ENCODE results near the gene FAM209A. TPM values are rescaled to one million over a fixed set of nuclear protein-coding genes. Genes with fewer than 3 reads are reported as not detected.

The FAM209A gene
- polyA plus RNA-seq, 1 experiment = not detected

- H3K27ac ChIP-seq (ENCODE audit: low read depth, low read length) = no peak overlapping the region
- no peak for TF ChIP-seq CTCF (IDR thresholded peaks at IDR 0.05; ENCODE audit: low read depth, low read length)
- H3K9me3 ChIP-seq (ENCODE audit: control insufficient read depth, insufficient read depth, low read length) = no peaks in the 10 kb centered on the region; the same call in 1 of the 2 replicates
- ChIA-PET CTCF (no interaction called here), POLR2A (interaction anchor here (0.6 kb wide), 1 partner anchor 19 kb away, joined by 4 read pairs; no protein-coding TSS in a partner anchor)
- DNase-seq (ENCODE audit: low read depth, low spot score) = no peak
- no peaks in the 10 kb centered on the region for H3K27me3 ChIP-seq (ENCODE audit: control insufficient read depth, insufficient read depth, low read length)
- no peak overlapping the region for H3K4me3 ChIP-seq (ENCODE audit: low read depth, low read length)
Observed at GRCh38 chr20:56513161-56514150, 11.1 kb upstream of the FAM209A start.

GRCh38 chr20:56516631-56517030, 7.9 kb upstream of the FAM209A start:
- CTCF ChIA-PET = no interaction called here
- TF ChIP-seq CTCF (IDR thresholded peaks at IDR 0.05; ENCODE audit: low read depth, low read length) = no peak

GRCh38 chr20:56517211-56517610, 7.3 kb upstream of the FAM209A start:
- CTCF ChIA-PET = no interaction called here
- H3K27ac ChIP-seq (ENCODE audit: low read depth, low read length) = no peak overlapping the region
- no peak overlapping the region for H3K4me3 ChIP-seq (ENCODE audit: low read depth, low read length)
- H3K27me3 ChIP-seq (ENCODE audit: control insufficient read depth, insufficient read depth, low read length) = no peaks in the 10 kb centered on the region
- peaks cover 16% of the 10 kb centered on the region for H3K9me3 ChIP-seq (ENCODE audit: control insufficient read depth, insufficient read depth, low read length)
- DNase-seq (ENCODE audit: low read depth, low spot score) = no peak
- no peak for TF ChIP-seq CTCF (IDR thresholded peaks at IDR 0.05; ENCODE audit: low read depth, low read length)
- POLR2A ChIA-PET = no interaction called here

More at GRCh38 chr20:56516631-56517030, 7.9 kb upstream of the FAM209A start:
- DNase-seq (ENCODE audit: low read depth, low spot score) = no peak
- POLR2A ChIA-PET = no interaction called here
- no peaks in the 10 kb centered on the region for H3K27me3 ChIP-seq (ENCODE audit: control insufficient read depth, insufficient read depth, low read length)
- H3K9me3 ChIP-seq (ENCODE audit: control insufficient read depth, insufficient read depth, low read length) = peaks cover 16% of the 10 kb centered on the region
- no peak overlapping the region for H3K27ac ChIP-seq (ENCODE audit: low read depth, low read length)
- no peak overlapping the region for H3K4me3 ChIP-seq (ENCODE audit: low read depth, low read length)

- DNase-seq (ENCODE audit: low read depth, low spot score) = no peak
- Histone ChIP-seq H3K27me3 (ENCODE audit: control insufficient read depth, insufficient read depth, low read length) (no peaks in the 10 kb centered on the region), H3K9me3 (ENCODE audit: control insufficient read depth, insufficient read depth, low read length) (peaks cover 16% of the 10 kb centered on the region), H3K4me3 (ENCODE audit: low read depth, low read length) (no peak overlapping the region), H3K27ac (ENCODE audit: low read depth, low read length) (no peak overlapping the region)
- CTCF ChIA-PET = no interaction called here
- POLR2A ChIA-PET = no interaction called here
- no peak for TF ChIP-seq CTCF (IDR thresholded peaks at IDR 0.05; ENCODE audit: low read depth, low read length)
Observed at GRCh38 chr20:56517641-56518040, 6.9 kb upstream of the FAM209A start.

- TF ChIP-seq CTCF (IDR thresholded peaks at IDR 0.05; ENCODE audit: low read depth, low read length) = no peak
- H3K27me3 ChIP-seq (ENCODE audit: control insufficient read depth, insufficient read depth, low read length) = no peaks in the 10 kb centered on the region
- DNase-seq (ENCODE audit: low read depth, low spot score) = no peak
- H3K9me3 ChIP-seq (ENCODE audit: control insufficient read depth, insufficient read depth, low read length) = peaks cover 16% of the 10 kb centered on the region
- no peak overlapping the region for H3K4me3 ChIP-seq (ENCODE audit: low read depth, low read length)
- CTCF ChIA-PET = no interaction called here
- POLR2A ChIA-PET = no interaction called here
- no peak overlapping the region for H3K27ac ChIP-seq (ENCODE audit: low read depth, low read length)
Observed at GRCh38 chr20:56518126-56518525, 6.4 kb upstream of the FAM209A start.

All from AG04450 (cell line).